ENCODE results near the gene RBBP8. TPM values are rescaled to one million over a fixed set of nuclear protein-coding genes. Genes with fewer than 3 reads are reported as not detected.

Gene RBBP8
- total RNA-seq, 2 donors from 2014 or later = 57.2 to 64.2 TPM

DNA sequence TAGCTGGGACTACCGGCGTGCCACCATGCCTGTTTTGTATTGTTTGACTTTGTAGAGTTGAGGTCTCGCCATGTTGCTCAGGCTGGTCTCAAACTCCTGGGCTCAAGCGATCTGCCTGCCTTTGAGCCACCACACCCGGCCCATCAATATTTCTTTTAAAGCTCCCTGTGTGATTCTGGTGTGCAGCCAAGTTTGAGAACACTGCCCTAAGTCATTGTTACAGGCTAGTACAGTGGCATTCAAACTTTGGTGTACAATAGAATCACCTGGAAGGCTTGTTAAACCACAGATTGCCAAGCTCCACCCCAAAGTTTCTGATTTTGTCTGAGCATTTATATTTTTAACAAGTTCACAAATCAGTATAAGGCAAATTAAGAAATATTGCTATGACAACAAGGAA lies 99.9 kb downstream of the RBBP8 start:
- H3K9me3 Mint-ChIP-seq = no peaks in the 10 kb centered on the region
- H3K4me3 Mint-ChIP-seq = no peak overlapping the region
- H3K27me3 Mint-ChIP-seq (ENCODE audit: low read depth) = no peaks in the 10 kb centered on the region
- no peaks in the 10 kb centered on the region for H3K36me3 Mint-ChIP-seq (ENCODE audit: insufficient read depth in 2 of 2)
- no peak for DNase-seq
- H3K27ac Mint-ChIP-seq = no peak overlapping the region
- ATAC-seq (replicated peaks in 1 of 2) = no peak
- H3K4me1 Mint-ChIP-seq (ENCODE audit: low read depth) = no peaks in the 10 kb centered on the region

DNA sequence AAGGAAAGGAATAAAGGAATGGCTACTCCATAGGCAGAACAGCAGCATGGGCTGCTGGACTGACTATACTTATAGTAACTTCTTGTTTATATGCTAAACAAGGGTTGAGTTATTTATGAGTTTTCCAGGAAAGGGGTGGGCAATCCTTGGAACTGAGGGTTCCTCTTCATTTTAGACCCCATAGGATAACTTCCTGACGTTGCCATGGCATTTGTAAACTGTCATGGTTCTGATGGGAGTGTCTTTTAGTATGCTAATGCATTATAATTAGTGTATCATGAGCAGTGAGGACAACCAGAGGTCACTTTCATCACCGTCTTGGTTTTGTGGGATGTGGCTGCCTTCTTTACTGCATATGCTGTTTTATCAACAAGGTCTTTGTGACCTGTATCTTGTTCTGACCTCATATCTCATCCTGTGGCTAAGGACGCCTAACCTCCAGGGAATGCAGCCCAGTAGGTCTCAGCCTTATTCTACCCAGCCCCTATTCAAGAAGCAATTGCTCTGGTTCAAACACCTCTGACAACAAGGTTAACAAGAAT lies 103.6 kb downstream of the RBBP8 start:
- DNase-seq = no peak
- no peaks in the 10 kb centered on the region for H3K27me3 Mint-ChIP-seq (ENCODE audit: low read depth)
- no peaks in the 10 kb centered on the region for H3K9me3 Mint-ChIP-seq
- H3K4me1 Mint-ChIP-seq (ENCODE audit: low read depth) = no peaks in the 10 kb centered on the region
- no peak overlapping the region for H3K27ac Mint-ChIP-seq
- H3K36me3 Mint-ChIP-seq (ENCODE audit: insufficient read depth in 2 of 2) = no peaks in the 10 kb centered on the region
- no peak for ATAC-seq (replicated peaks in 1 of 2)
- H3K4me3 Mint-ChIP-seq = no peak overlapping the region

DNA sequence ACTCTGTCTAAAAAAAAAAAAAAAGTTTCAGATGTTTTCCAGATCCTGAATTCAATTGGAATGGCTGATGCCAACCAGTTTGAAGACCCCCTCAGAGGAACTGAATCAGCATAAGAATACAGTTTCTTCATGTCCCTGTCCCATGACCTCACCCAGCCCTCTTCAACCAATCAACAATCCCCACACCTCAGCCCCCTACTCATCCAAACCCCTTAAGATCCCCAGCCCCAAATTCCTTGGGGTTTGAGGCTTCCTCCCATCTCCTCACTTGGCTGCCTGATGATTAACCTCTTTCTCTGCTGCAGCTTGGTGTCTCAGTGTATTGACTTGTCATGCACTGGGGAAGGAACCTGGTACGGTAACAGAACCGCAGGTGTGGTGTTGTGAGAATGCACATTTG lies 104.5 kb downstream of the RBBP8 start:
- DNase-seq (no peak), ATAC-seq (replicated peaks in 1 of 2) (no peak)
- Mint-ChIP-seq H3K9me3 (no peaks in the 10 kb centered on the region), H3K4me1 (ENCODE audit: low read depth) (no peaks in the 10 kb centered on the region), H3K27me3 (ENCODE audit: low read depth) (no peaks in the 10 kb centered on the region), H3K36me3 (ENCODE audit: insufficient read depth in 2 of 2) (no peaks in the 10 kb centered on the region), H3K27ac (no peak overlapping the region), H3K4me3 (no peak overlapping the region)

DNA sequence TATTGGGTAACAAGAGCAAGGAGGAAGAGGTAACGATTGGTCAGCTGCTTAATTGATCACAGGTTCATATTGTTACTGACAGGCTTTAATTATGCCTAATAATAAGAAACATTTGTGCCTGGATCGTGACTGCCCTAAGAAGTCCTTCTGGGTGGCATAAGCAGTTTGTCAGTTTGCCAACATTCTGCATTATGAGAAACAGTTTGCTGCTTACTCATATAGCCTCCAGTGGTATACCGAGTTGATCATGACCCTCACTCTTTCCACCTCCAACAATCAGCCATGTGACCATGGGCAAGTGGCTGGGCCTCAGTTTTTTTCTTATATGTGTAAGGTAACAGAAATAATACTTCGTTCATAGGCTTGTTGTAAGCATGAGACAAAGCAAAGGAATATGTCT lies 105.6 kb downstream of the RBBP8 start:
- no peak overlapping the region for H3K27ac Mint-ChIP-seq
- H3K36me3 Mint-ChIP-seq (ENCODE audit: insufficient read depth in 2 of 2) = no peaks in the 10 kb centered on the region
- ATAC-seq (replicated peaks in 1 of 2) (no peak), DNase-seq (no peak)
- H3K4me3 Mint-ChIP-seq = no peak overlapping the region
- H3K4me1 Mint-ChIP-seq (ENCODE audit: low read depth) = no peaks in the 10 kb centered on the region
- no peaks in the 10 kb centered on the region for H3K9me3 Mint-ChIP-seq
- H3K27me3 Mint-ChIP-seq (ENCODE audit: low read depth) = no peaks in the 10 kb centered on the region

DNA sequence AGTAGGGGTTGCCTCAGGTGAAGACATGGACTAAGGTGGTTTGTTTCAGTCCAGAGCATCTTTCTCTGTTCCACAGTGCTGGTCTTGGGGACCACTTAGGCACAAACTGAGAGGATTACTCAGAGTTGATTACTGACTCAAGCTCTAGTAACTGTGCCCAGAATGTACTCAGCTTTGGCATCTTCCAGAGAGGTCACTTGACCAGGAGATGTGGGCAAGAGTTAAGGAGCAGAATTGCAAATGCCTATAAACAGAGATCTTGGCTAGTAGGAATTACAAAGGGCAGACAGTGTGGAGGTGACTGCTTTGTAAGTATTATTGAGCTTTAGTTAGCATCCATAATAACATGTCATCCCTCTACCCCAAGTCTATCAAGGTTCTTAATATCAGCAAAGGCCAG lies 109.0 kb downstream of the RBBP8 start:
- no peak for ATAC-seq (replicated peaks in 1 of 2)
- H3K4me1 Mint-ChIP-seq (ENCODE audit: low read depth) = no peaks in the 10 kb centered on the region
- H3K27me3 Mint-ChIP-seq (ENCODE audit: low read depth) = no peaks in the 10 kb centered on the region

DNA sequence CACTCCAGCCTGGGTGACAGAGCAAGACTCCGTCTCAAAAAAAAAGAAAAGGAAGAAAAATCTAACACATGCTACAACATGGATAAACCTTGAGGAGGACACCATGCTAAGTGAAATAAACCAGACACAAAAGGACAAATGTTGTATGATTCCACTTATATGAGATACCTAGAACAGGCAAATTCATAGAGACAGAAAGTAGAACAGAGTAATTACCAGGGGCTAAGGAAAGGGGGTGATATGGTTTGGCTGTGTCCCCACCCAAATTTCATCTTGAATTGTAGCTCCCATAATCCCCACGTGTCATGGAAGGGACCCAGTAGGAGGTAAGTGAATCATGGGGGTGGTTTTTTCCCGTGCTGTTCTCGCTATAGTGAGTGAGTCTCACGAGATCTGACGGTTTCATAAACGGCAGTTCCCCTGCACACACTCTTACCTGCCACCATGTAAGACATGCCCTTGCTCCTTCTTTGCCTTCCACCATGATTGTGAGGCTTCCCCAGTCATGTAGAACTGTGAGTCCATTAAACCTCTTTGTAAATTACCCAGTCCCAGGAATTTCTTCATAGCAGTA lies 110.8 kb downstream of the RBBP8 start:
- no peaks in the 10 kb centered on the region for H3K9me3 Mint-ChIP-seq
- H3K4me3 Mint-ChIP-seq = no peak overlapping the region
- H3K4me1 Mint-ChIP-seq (ENCODE audit: low read depth) = no peaks in the 10 kb centered on the region
- ATAC-seq (replicated peaks in 1 of 2) = no peak
- no peaks in the 10 kb centered on the region for H3K27me3 Mint-ChIP-seq (ENCODE audit: low read depth)
- H3K27ac Mint-ChIP-seq = no peak overlapping the region
- DNase-seq = no peak
- no peaks in the 10 kb centered on the region for H3K36me3 Mint-ChIP-seq (ENCODE audit: insufficient read depth in 2 of 2)

More for the DNA sequence above, 109.0 kb downstream of the RBBP8 start:
- H3K27ac Mint-ChIP-seq = no peak overlapping the region
- H3K9me3 Mint-ChIP-seq = no peaks in the 10 kb centered on the region
- no peaks in the 10 kb centered on the region for H3K36me3 Mint-ChIP-seq (ENCODE audit: insufficient read depth in 2 of 2)
- H3K4me3 Mint-ChIP-seq = no peak overlapping the region
- DNase-seq = no peak

DNA sequence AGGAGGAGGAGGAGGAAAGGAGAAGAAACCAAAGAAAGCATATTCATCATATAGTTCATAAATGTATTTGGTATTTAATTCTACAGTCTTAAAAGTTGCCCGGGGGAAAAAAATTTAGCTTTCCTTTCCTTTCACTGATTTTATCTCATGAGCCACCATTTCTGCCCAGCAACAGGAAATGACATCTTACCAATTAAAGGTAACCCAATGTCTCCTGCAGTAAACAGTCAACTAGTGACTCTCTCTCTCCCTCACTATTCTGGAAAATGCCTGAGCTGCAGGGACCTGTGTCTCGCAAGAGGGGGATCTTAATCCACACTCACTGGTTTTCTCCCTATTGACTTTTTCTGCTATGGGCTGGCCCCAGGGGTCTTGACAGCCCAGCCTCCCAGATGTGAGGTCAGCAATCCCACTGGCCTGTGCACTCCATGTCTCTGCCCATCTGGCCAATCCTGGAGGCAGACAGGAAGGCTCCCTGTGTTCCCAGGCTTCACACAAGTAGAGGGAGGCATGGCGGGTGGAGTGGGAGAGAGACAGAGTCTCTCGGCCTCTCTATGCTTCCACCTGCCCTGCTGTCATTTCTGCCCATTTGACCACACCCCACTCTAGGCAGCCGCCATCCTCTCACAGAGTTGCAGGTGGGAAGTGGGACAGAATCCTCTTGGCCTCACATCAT lies 116.7 kb downstream of the RBBP8 start:
- peak overlapping the region; percentile 22 for H3K27ac Mint-ChIP-seq
- no peak for DNase-seq
- ATAC-seq (replicated peaks in 1 of 2) = no peak
- H3K27me3 Mint-ChIP-seq (ENCODE audit: low read depth) = no peaks in the 10 kb centered on the region
- peaks cover 0 to 4% of the 10 kb centered on the region in 2 donors for H3K9me3 Mint-ChIP-seq
- no peak overlapping the region for H3K4me3 Mint-ChIP-seq
- no peaks in the 10 kb centered on the region for H3K36me3 Mint-ChIP-seq (ENCODE audit: insufficient read depth in 2 of 2)
- H3K4me1 Mint-ChIP-seq (ENCODE audit: low read depth) = peaks cover 15% of the 10 kb centered on the region

DNA sequence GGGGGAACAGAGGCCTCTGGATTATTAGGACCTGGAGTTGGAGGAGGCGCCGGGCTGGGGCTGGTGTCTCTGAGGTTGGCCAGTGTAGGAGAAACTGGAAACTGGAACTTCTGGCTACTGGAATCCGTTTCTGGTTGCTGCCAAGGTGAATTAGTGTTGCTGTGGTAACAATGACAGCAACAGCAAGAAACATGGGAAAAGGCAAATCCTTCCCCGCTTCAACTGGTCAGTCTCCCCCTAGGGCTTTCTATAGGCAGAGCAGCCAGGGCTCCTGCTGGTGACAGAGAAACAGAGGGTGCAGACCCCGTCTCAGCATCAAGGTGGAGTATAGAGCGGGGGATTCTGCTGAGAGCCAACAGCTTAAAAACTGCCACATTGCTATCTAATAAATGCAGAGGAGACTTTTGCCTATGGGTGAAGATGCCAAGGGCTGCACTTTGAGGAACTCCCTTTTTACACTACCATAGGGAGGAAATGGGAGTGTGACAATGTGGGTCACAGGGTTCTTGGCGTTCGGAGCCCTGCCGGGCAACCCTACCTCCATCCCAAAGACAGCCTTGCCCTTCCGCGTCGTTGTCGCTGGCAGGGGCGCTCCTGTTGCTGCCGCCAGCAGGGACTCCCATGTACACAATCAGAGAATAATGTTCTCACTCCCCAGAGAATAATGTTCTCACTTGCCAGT lies 120.8 kb downstream of the RBBP8 start:
- Mint-ChIP-seq H3K4me3 (no peak overlapping the region), H3K36me3 (ENCODE audit: insufficient read depth in 2 of 2) (no peaks in the 10 kb centered on the region), H3K4me1 (ENCODE audit: low read depth) (peaks cover 15% of the 10 kb centered on the region), H3K27ac (no peak overlapping the region), H3K9me3 (peaks cover 0 to 4% of the 10 kb centered on the region in 2 donors), H3K27me3 (ENCODE audit: low read depth) (peaks cover 6% of the 10 kb centered on the region)
- DNase-seq = no peak
- no peak for ATAC-seq (replicated peaks in 1 of 2)

DNA sequence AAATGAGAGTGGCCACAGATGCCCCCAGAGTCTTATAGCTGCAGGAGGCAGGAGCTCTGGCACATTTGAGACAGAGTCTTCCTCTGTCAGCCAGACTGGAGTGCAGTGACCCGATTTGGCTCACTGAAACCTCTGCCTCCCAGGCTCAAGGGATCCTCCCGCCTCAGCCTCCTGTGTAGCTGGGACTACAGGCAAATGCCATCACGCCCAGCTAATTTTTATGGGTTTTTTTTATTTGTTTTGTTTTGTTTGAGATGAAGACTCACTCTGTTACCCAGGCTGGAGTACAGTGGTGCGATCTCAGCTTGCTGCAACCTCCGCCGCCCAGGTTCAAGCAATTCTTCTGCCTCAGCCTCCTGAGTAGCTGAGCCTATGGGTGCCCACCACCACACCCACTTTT lies 121.4 kb downstream of the RBBP8 start:
- Mint-ChIP-seq H3K4me1 (ENCODE audit: low read depth) (peaks cover 11% of the 10 kb centered on the region), H3K36me3 (ENCODE audit: insufficient read depth in 2 of 2) (no peaks in the 10 kb centered on the region), H3K9me3 (peaks cover 0 to 4% of the 10 kb centered on the region in 2 donors), H3K4me3 (no peak overlapping the region), H3K27me3 (ENCODE audit: low read depth) (peaks cover 6% of the 10 kb centered on the region), H3K27ac (no peak overlapping the region)
- DNase-seq = no peak
- no peak for ATAC-seq (replicated peaks in 1 of 2)

DNA sequence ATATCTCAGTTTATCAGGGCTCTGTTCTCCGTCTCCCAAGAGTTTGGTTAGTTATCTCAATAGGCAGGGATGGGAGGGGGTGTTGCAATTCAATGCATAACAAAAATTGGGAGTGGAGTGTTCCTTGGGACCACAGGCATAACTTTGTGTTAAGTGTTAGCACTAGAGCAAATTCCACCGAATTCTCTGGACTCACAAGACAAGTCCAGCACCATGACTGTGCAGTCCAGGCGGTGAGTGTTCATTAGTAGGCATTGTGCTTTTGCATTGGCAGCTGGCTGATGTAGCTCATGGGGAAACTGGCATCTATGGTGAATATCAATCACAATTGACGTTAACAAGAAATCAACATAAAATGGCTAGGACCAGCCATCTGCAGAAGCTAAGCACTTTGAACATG lies 123.2 kb downstream of the RBBP8 start:
- Mint-ChIP-seq H3K27me3 (ENCODE audit: low read depth) (peaks cover 6% of the 10 kb centered on the region), H3K4me3 (no peak overlapping the region), H3K9me3 (no peaks in the 10 kb centered on the region), H3K36me3 (ENCODE audit: insufficient read depth in 2 of 2) (no peaks in the 10 kb centered on the region), H3K4me1 (ENCODE audit: low read depth) (no peaks in the 10 kb centered on the region), H3K27ac (no peak overlapping the region)
- ATAC-seq (replicated peaks in 1 of 2) = no peak
- no peak for DNase-seq

DNA sequence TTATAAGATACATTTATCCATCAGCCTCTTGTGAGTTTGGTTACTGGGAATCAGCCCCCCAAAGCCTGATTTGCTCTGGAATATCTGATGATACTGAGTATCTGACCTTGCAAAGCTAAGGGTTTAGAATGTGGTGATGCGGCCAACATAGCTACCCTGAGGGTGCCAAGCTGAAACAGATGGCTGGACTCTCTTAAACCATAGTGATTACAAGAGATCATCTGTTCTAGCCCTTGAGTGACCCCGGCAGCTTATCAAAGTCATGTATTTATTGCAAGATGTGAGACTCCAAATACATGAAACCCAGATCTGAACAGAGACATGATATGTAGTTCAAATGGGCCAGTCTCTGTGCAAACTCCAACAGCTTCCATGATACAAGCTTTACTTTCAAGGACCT lies 124.0 kb downstream of the RBBP8 start:
- Mint-ChIP-seq H3K4me1 (ENCODE audit: low read depth) (no peaks in the 10 kb centered on the region), H3K9me3 (no peaks in the 10 kb centered on the region), H3K36me3 (ENCODE audit: insufficient read depth in 2 of 2) (no peaks in the 10 kb centered on the region), H3K27ac (no peak overlapping the region), H3K4me3 (no peak overlapping the region), H3K27me3 (ENCODE audit: low read depth) (peaks cover 6% of the 10 kb centered on the region)
- no peak for ATAC-seq (replicated peaks in 1 of 2)
- no peak for DNase-seq

DNA sequence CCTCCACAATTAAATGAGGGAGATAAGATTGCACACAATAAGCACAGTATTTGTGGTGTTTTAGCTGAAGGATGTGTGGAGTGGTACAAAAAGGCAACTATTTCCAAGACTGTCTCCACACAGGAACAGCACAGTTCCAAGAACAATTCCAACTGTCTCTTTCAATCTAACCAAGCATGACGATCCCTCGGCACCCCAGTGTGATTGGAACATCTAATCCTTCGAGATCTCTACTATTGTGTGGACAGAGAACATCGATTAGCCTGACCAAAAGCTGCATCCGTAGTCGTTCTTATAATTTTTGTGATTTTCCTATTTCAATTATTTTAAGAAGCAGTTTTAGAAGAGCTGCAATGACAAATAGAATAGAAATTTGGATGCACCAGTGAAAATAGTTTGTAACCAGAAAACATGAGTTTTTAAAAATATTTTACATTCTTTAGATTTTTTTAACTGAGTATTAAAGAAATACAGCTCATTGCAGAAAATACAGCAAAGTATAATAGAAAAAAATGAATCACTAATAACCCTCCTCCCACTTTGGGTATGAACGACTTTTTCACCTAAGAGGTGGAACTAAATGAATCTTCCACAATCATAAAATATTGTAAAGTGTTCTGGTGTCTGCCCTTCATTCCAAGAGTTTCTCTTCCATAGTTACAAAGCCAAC lies 125.8 kb downstream of the RBBP8 start:
- Mint-ChIP-seq H3K4me1 (ENCODE audit: low read depth) (no peaks in the 10 kb centered on the region), H3K27me3 (ENCODE audit: low read depth) (peaks cover 6% of the 10 kb centered on the region), H3K27ac (no peak overlapping the region), H3K36me3 (ENCODE audit: insufficient read depth in 2 of 2) (peaks cover 0 to 2% of the 10 kb centered on the region in 2 donors), H3K4me3 (no peak overlapping the region), H3K9me3 (peaks cover 3 to 7% of the 10 kb centered on the region in 2 donors)
- ATAC-seq (replicated peaks in 1 of 2) (no peak), DNase-seq (no peak)
